Erythroblast (primary cell): ENCODE measurements around the gene ANTKMT.
"Not testable (repeated sequence)": the region's sequence is repeated elsewhere in the genome, so short reads cannot be mapped to it uniquely, and the experiment has no call there.

ENCODE experiments used
- GATA1 ChIP-seq: IDR thresholded peaks from 2 replicates; pipeline ENCODE4 v1.6.1; 2011; ENCODE audit warnings: low read depth, mild to moderate bottlenecking, control low read depth, low read length, moderate library complexity
- POLR2A ChIP-seq: IDR thresholded peaks from 2 replicates; pipeline ENCODE4 v1.6.1; 2011; ENCODE audit warnings: mild to moderate bottlenecking, low read length

- not testable (repeated sequence) for TF ChIP-seq POLR2A, GATA1
Observed at GRCh38 chr16:691242-691641, 29.7 kb upstream of the ANTKMT start.
